OCI-LY7 (cell line): Measurements from ENCODE around the gene RASGRP2. TPM values are rescaled to one million over a fixed set of nuclear protein-coding genes. Genes with fewer than 3 reads are reported as not detected.
A peak's percentile ranks its signal among the peaks of the same experiment; 100 is the strongest.

Experiments used
- BruUV-seq: library from RNA; stranded (reverse); fragments of 400-500 nt; replicated peaks from 2 replicates; lab custom pipeline; 2021; lab: Mats Ljungman, UMichigan
- CTCF ChIA-PET: fragments of 300-600 bp; sonication (Branson Sonifier 250); formaldehyde crosslinking; loops from one replicate; lab custom pipeline; 2022; ENCODE audit warnings: antibody characterized with exemption; ENCODE audit not compliant: unreplicated experiment; lab: Charles Lee
- POLR2A ChIA-PET: fragments of 300-600 bp; sonication (Branson Sonifier 250); formaldehyde crosslinking; loops from one replicate; lab custom pipeline; 2022; ENCODE audit warnings: antibody characterized with exemption; lab: Charles Lee
- DNase-seq: peaks from one replicate; pipeline ENCODE4 v3.0.0-alpha.2; 2015; ENCODE audit warnings: low spot score
- H2AFZ ChIP-seq: fragments of 200-600 bp; sonication (generic), shearing (Covaris generic); 2 replicates; pipeline ENCODE4 v1.6.1; 2014; ENCODE audit warnings: mild to moderate bottlenecking, antibody characterized with exemption, low read length, moderate library complexity
- H3K27ac ChIP-seq: fragments of 200-600 bp; sonication (generic); 2 replicates; pipeline ENCODE4 v1.5.1; 2014; ENCODE audit warnings: mixed run types, low read depth, mild to moderate bottlenecking, moderate library complexity, low read length, inconsistent platforms; ENCODE audit not compliant: poor library complexity, severe bottlenecking
- H3K36me3 ChIP-seq: fragments of 200-600 bp; sonication (generic); 2 replicates; pipeline ENCODE4 v1.6.1; 2014; ENCODE audit warnings: mild to moderate bottlenecking, antibody characterized with exemption, low read length, moderate library complexity, mixed read lengths; ENCODE audit not compliant: insufficient read depth
- H3K4me1 ChIP-seq: fragments of 200-600 bp; sonication (generic); 2 replicates; pipeline ENCODE4 v1.5.1; 2014; ENCODE audit warnings: mild to moderate bottlenecking, low read length; ENCODE audit not compliant: insufficient read depth, poor library complexity, severe bottlenecking
- H3K4me2 ChIP-seq: fragments of 200-600 bp; sonication (generic); 2 replicates; pipeline ENCODE4 v1.6.1; 2014; ENCODE audit warnings: mild to moderate bottlenecking, low read length
- H3K4me3 ChIP-seq: fragments of 200-600 bp; sonication (generic); 2 replicates; pipeline ENCODE4 v1.5.1; 2014; ENCODE audit warnings: mild to moderate bottlenecking, low read depth, low read length; ENCODE audit not compliant: poor library complexity, severe bottlenecking
- H3K79me2 ChIP-seq: fragments of 200-600 bp; sonication (generic); 2 replicates; pipeline ENCODE4 v1.6.1; 2016; ENCODE audit warnings: low read depth, mild to moderate bottlenecking, low read length, moderate library complexity, mixed read lengths; ENCODE audit not compliant: insufficient read depth
- H3K9me2 ChIP-seq: fragments of 200-600 bp; sonication (generic); 2 replicates; pipeline ENCODE4 v1.6.1; 2016; ENCODE audit warnings: mild to moderate bottlenecking, low read length, mixed read lengths; ENCODE audit not compliant: insufficient read depth
- H3K9me3 ChIP-seq: fragments of 200-600 bp; sonication (generic); 2 replicates; pipeline ENCODE4 v1.6.1; 2014; ENCODE audit warnings: mild to moderate bottlenecking, mixed run types, low read length, mixed read lengths
- H4K20me1 ChIP-seq: fragments of 200-600 bp; sonication (generic); 2 replicates; pipeline ENCODE4 v1.6.1; 2014; ENCODE audit warnings: mild to moderate bottlenecking, antibody characterized with exemption, low read length, moderate library complexity, mixed read lengths; ENCODE audit not compliant: insufficient read depth
- EZH2phosphoT487 ChIP-seq: fragments of 200-600 bp; sonication (generic); IDR thresholded peaks from 2 replicates; pipeline ENCODE4 v1.6.1; 2018; ENCODE audit warnings: low read depth, borderline replicate concordance, mild to moderate bottlenecking, mixed run types, antibody characterized with exemption, low read length, moderate library complexity, mixed read lengths
- intact Hi-C: fragments of 100-400 bp; cut with micrococcal nuclease; formaldehyde crosslinking; loops from one replicate; pipeline ENCODE4 v1.10.0; 2022; ENCODE audit not compliant: unreplicated experiment
- total RNA-seq, 2 experiments: library from RNA; depleted of rRNA in 1 of 2; stranded (reverse); fragments of >200 nt in 1 of 2; shearing (Covaris generic) in 1 of 2; gene quantifications; 2 replicates each; pipeline ENCODE4 v1.2.3, GENCODE V29; 2014 to 2022
- TF ChIP-seq, protein P1 (sequence below): fragments of 200-600 bp; sonication (generic); conservative IDR thresholded peaks from 2 replicates; pipeline ENCODE4 v1.5.1; 2014; ENCODE audit warnings: mild to moderate bottlenecking, antibody characterized with exemption, low read length, moderate library complexity, mixed read lengths

RASGRP2 gene
- total RNA-seq, 2 experiments from 2014 or later = 127 to 195 TPM

DNA sequence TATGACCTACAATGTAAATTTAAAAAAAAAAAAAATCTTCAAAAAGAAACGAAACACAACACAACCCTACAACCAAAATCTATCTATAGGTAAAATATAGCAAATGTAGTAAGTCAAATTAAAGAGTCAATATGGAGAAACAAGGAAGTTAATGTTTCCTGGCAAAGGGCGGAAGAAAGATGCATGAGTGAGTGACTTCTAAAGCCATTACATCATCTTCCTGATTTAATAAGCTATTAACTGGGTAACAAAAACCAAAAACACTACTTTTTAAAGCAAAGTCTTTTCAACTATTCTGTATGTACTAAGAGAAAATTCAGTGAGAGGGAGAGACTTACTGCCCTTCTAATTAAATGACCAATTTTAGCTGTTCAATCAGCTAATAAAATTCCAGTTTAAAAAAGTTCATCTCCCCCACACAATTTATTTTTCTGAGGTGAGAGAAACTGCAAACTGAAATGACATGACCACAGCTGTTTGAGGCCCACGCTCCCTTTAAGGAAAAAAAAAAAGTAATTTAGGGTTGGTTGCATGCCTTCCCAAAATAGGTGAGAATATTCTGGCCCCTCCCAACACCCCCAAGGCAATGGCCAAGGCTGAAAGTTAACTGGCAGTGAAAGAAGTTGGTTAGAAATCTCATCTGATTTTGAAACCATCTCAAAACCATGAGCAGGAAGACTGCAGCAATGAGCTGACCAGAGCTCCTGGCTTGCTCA, 28.5 kb upstream of the RASGRP2 start:
- Histone ChIP-seq H3K27ac (peak overlapping the region; percentile 84), H3K79me2 (peaks cover 95% of the 10 kb centered on the region), H2AFZ (no peak overlapping the region), H4K20me1 (peaks cover 84% of the 10 kb centered on the region), H3K9me3 (no peaks in the 10 kb centered on the region), H3K4me1 (peaks cover 65% of the 10 kb centered on the region), H3K36me3 (peaks cover 100% of the 10 kb centered on the region), H3K9me2 (no peaks in the 10 kb centered on the region), H3K4me3 (peak overlapping the region; percentile 47), H3K4me2 (peak overlapping the region; percentile 70)
- no TSS peak for BruUV-seq
- TF ChIP-seq, protein P1, sequence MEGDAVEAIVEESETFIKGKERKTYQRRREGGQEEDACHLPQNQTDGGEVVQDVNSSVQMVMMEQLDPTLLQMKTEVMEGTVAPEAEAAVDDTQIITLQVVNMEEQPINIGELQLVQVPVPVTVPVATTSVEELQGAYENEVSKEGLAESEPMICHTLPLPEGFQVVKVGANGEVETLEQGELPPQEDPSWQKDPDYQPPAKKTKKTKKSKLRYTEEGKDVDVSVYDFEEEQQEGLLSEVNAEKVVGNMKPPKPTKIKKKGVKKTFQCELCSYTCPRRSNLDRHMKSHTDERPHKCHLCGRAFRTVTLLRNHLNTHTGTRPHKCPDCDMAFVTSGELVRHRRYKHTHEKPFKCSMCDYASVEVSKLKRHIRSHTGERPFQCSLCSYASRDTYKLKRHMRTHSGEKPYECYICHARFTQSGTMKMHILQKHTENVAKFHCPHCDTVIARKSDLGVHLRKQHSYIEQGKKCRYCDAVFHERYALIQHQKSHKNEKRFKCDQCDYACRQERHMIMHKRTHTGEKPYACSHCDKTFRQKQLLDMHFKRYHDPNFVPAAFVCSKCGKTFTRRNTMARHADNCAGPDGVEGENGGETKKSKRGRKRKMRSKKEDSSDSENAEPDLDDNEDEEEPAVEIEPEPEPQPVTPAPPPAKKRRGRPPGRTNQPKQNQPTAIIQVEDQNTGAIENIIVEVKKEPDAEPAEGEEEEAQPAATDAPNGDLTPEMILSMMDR = no peak
- no peak for TF ChIP-seq EZH2phosphoT487
- POLR2A ChIA-PET = interaction anchor here (0.6 to 3.2 kb wide), 9 partner anchors 9 to 463 kb away, joined by 3 to 15 read pairs (median 4); partner anchors contain the start of genes PYGM and RASGRP2
- CTCF ChIA-PET = interaction anchor here (2.3 kb wide), 1 partner anchor 28 kb away, joined by 6 read pairs; the partner anchor contains the start of gene RASGRP2
- peak; percentile 61 for DNase-seq
- intact Hi-C loops = loop anchor here (10.0 kb wide), 1 partner anchor 342 kb away; the partner anchor contains the start of genes TM7SF2 and ZNHIT2

DNA sequence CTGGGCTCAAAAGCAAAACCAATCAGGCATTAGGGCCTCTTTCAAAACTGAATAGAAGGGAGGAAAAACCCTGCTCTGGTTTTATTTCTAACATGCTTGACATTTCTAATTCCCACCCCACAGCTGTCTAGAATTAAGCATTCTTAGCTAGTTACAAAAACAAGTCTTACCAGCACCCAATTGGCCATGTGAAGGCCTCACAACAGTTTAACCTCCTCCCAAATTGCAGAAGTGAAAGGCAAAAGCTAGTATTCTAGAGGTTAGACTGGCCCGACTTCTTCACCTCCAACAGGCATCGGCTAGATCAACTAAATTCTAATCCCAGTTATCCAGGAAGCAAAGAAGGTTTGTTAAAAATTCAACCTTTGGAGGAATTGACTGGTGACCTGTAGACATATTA, 27.9 kb upstream of the RASGRP2 start:
- Histone ChIP-seq H3K4me3 (peak overlapping the region; percentile 47), H3K79me2 (peaks cover 94% of the 10 kb centered on the region), H3K36me3 (peaks cover 100% of the 10 kb centered on the region), H3K27ac (peak overlapping the region; percentile 84), H3K9me3 (no peaks in the 10 kb centered on the region), H3K4me1 (peaks cover 63% of the 10 kb centered on the region), H2AFZ (no peak overlapping the region), H3K9me2 (no peaks in the 10 kb centered on the region), H3K4me2 (peak overlapping the region; percentile 70), H4K20me1 (peaks cover 83% of the 10 kb centered on the region)
- no TSS peak for BruUV-seq
- intact Hi-C loops = loop anchor here (10.0 kb wide), 1 partner anchor 343 kb away; the partner anchor contains the start of genes TM7SF2 and ZNHIT2
- TF ChIP-seq, protein P1 = no peak
- TF ChIP-seq EZH2phosphoT487 = no peak
- ChIA-PET POLR2A (interaction anchor here (0.6 to 3.2 kb wide), 6 partner anchors 9 to 462 kb away, joined by 3 to 15 read pairs (median 4); partner anchors contain the start of gene RASGRP2), CTCF (interaction anchor here (2.3 kb wide), 1 partner anchor 27 kb away, joined by 6 read pairs; the partner anchor contains the start of gene RASGRP2)
- peak; percentile 63 for DNase-seq
